GM13976 (cell line): ENCODE results near the gene LHX6.

Source experiments
- DNase-seq: peaks from one replicate; pipeline ENCODE4 v3.0.0; 2012; ENCODE audit warnings: low spot score
- in situ Hi-C: fragments of 300-500 bp; cut with MboI; formaldehyde crosslinking; loops from one replicate; pipeline ENCODE4 v1.12.0; 2022; ENCODE audit warnings: low sequenced_read_pairs, mixed read lengths, inconsistent platforms; ENCODE audit not compliant: unreplicated experiment
- TF ChIP-seq, protein P1 (sequence below): IDR thresholded peaks from 2 replicates; pipeline ENCODE4 v1.5.1; 2012; ENCODE audit warnings: borderline replicate concordance, mild to moderate bottlenecking; ENCODE audit not compliant: insufficient read depth; ENCODE audit errors: extremely low read depth, missing control alignments, control extremely low read depth

The LHX6 gene

DNA sequence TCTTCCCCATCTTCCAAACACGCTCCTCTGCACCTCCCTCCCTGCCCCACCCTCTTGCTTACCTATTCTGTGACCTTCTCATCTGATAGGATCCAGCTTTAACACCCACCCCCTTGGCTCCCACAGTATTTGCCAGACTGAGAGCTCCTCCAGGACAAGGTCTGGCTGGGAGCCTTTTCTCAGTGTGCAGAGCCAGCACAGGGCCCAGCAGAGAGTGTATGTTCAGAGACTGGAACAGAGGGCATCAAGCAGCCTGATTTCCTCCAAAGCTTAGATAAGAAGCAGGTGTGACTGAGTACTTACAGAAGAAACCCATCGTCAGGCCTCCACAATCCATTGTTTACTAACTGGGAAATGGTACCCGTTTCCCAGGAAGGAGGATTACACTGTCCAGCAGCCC, 26.6 kb downstream of the LHX6 start:
- TF ChIP-seq, protein P1, sequence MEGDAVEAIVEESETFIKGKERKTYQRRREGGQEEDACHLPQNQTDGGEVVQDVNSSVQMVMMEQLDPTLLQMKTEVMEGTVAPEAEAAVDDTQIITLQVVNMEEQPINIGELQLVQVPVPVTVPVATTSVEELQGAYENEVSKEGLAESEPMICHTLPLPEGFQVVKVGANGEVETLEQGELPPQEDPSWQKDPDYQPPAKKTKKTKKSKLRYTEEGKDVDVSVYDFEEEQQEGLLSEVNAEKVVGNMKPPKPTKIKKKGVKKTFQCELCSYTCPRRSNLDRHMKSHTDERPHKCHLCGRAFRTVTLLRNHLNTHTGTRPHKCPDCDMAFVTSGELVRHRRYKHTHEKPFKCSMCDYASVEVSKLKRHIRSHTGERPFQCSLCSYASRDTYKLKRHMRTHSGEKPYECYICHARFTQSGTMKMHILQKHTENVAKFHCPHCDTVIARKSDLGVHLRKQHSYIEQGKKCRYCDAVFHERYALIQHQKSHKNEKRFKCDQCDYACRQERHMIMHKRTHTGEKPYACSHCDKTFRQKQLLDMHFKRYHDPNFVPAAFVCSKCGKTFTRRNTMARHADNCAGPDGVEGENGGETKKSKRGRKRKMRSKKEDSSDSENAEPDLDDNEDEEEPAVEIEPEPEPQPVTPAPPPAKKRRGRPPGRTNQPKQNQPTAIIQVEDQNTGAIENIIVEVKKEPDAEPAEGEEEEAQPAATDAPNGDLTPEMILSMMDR, result no peak
- DNase-seq, result no peak
- in situ Hi-C loops, result no loop called here

DNA sequence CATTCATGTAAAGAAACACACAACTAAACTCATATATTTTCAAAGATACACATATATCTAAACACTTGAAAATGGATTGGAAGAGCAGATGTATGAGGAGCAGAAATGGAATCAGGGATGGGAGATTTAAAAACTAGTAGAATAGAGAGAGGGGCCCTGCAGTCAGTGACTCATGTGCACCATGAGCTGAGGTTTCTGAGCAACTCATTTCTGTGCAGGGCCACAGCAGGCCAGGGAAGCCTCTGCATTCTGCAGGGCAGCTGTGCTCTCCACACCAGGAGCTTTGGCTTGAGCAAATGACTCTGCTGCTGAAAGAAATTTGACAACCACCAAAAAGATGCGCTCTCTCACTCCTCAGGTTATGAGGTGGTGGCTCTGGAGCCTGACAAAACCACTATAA, 27.1 kb downstream of the LHX6 start:
- TF ChIP-seq, protein P1, result no peak
- in situ Hi-C loops, result no loop called here
- no peak for DNase-seq

DNA sequence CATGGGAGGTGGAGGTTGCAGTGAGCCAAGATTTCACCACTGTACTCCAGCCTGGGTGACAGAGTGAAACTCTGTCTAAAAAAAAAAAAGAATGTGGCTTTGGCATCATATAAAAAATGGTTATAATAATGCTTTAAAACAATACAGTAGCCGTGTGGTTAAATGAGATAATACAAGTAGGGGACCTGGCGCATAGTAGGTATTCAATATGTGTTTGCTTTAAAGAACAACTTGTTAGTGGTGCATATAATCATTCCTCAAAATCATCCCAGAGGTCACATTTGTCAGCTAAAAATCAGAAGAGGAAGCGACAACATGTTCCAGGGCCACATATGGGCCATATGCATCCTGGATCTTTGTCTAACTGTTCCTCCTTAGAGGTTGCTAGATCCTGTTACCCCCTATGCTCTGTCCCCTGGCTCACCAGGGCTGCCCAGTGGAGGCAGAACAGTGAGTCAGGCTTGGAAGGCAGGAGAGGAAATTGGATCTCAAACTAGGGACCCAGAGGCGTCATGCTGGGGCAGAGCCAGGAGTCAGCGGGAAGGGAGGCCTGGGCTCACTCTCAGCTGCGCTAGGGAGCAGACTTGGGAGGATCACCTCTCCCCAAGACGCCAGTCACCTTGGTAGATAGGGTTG, 27.7 kb downstream of the LHX6 start:
- TF ChIP-seq, protein P1, result no peak
- DNase-seq, result no peak
- in situ Hi-C loops, result no loop called here

DNA sequence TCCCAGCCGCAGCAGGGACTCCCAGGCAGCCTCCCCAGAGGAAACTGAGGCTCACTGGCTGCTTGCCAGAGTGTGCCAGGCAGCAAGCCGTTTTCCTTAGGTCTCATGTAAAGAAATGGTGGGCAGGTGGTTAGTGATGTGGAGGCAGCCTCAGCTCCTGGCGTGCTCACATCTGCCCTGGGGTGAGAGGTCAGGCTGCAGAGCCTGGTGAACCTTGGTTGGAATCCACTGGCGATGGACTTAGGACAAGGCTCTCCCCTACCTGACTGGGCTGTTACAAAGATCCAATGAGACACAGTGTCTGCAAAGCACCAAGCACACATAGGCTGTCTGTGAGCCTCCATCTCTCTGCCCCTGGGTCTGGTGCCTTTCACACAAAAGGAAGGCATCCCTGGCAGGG, 30.9 kb downstream of the LHX6 start:
- TF ChIP-seq, protein P1, result no peak
- in situ Hi-C loops, result no loop called here

DNA sequence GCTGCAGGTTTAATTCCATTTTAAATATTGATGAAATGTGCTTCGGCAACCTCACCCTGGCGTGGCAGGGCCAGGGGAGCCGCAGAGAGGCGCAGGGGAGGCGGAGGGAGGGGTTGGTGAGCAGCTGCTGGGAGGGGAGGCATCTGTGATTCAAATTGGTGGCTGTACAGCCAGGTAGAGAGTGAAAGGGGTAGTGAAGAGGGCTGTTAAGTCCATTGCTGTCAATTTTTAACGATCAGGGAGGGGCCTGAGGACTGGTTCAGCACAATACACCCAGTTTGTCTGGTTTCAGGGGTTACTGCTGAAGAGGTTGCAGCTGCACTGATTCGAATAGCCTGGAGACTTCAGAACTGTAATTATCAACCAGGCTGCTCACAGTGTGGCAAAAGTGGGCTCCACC, 31.3 kb downstream of the LHX6 start:
- in situ Hi-C loops, result no loop called here
- TF ChIP-seq, protein P1, result no peak
- DNase-seq, result no peak

More for the DNA sequence above, 30.9 kb downstream of the LHX6 start:
- DNase-seq, result no peak

DNA sequence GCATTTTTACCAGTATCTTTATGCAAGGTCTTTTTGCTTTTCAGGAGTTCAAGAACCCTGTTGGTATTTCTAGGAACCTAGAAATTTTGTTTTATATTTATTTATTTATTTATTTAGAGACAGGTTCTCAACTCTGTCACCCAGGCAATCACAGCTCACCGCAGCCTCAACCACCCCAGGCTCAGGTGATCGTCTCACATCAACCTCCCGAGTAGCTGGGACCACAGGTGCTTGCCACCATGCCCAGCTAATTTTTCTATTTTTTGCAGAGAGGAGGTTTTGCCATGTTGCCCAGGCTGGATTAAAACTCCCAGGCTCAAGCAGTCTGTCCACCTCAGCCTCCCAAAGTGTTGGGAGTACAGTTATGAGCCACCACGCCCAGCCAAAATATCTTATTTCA, 32.9 kb downstream of the LHX6 start:
- TF ChIP-seq, protein P1, result no peak
- in situ Hi-C loops, result no loop called here
- DNase-seq, result no peak
